Mesothelial cell of epicardium (in vitro differentiated cells): Measurements from ENCODE around the gene SDK1. TPM values are rescaled to one million over a fixed set of nuclear protein-coding genes. Genes with fewer than 3 reads are reported as not detected.

Source experiments
- DNase-seq, 2 experiments: peaks; one replicate each; pipeline ENCODE4 v3.0.0; 2021; ENCODE audit warnings: low spot score in 2 of 2; ENCODE audit not compliant: unreplicated experiment in 2 of 2
- H3K27ac Mint-ChIP-seq: 2 replicates; pipeline ENCODE4 v1.8.0; 2021; ENCODE audit warnings: mixed read lengths
- H3K27me3 Mint-ChIP-seq: 2 replicates; pipeline ENCODE4 v1.8.0; 2021; ENCODE audit warnings: low read depth, mixed read lengths
- H3K36me3 Mint-ChIP-seq: 2 replicates; pipeline ENCODE4 v1.8.0; 2021; ENCODE audit warnings: mixed read lengths
- H3K4me1 Mint-ChIP-seq: 2 replicates; pipeline ENCODE4 v1.8.0; 2021; ENCODE audit warnings: mixed read lengths
- H3K4me3 Mint-ChIP-seq: 2 replicates; pipeline ENCODE4 v1.8.0; 2021; ENCODE audit warnings: mild to moderate bottlenecking, moderate library complexity, mixed read lengths
- H3K9me3 Mint-ChIP-seq: 2 replicates; pipeline ENCODE4 v1.8.0; 2021; ENCODE audit warnings: mixed read lengths
- total RNA-seq: library from RNA; stranded (reverse); gene quantifications from 3 replicates; pipeline ENCODE4 v1.2.1, GENCODE V29; 2021
- TF ChIP-seq, protein P1 (sequence below): fragments of 200-600 bp; sonication (generic); IDR thresholded peaks from one replicate; pipeline ENCODE4 v1.5.0; 2021; ENCODE audit warnings: antibody characterized with exemption; ENCODE audit not compliant: unreplicated experiment

SDK1 gene
- total RNA-seq, 1 donor from 2014 or later = 12.8 TPM

DNA sequence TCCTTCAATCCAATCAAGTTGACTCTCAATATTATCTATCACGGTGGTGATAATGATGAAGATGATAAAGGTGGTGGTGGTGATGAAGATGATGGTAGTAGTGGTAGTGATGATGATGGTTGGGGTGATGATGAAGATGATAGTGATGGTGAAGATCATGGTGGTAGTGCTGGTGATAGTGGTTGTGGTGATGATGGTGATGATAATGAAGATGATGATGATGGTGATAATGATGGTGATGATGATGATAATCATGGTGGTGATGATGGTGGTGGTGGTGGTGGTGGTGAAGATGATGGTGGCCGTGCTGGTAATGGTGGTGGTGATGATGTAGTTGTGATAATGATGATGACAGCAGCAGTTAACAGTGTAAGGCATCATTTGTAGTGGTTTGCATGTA, 29.8 kb upstream of the SDK1 start:
- Mint-ChIP-seq H3K27ac (no peak overlapping the region), H3K36me3 (no peaks in the 10 kb centered on the region), H3K4me1 (peaks cover 5% of the 10 kb centered on the region), H3K4me3 (no peak overlapping the region), H3K27me3 (no peaks in the 10 kb centered on the region), H3K9me3 (no peaks in the 10 kb centered on the region)
- no peak for DNase-seq
- TF ChIP-seq, protein P1, sequence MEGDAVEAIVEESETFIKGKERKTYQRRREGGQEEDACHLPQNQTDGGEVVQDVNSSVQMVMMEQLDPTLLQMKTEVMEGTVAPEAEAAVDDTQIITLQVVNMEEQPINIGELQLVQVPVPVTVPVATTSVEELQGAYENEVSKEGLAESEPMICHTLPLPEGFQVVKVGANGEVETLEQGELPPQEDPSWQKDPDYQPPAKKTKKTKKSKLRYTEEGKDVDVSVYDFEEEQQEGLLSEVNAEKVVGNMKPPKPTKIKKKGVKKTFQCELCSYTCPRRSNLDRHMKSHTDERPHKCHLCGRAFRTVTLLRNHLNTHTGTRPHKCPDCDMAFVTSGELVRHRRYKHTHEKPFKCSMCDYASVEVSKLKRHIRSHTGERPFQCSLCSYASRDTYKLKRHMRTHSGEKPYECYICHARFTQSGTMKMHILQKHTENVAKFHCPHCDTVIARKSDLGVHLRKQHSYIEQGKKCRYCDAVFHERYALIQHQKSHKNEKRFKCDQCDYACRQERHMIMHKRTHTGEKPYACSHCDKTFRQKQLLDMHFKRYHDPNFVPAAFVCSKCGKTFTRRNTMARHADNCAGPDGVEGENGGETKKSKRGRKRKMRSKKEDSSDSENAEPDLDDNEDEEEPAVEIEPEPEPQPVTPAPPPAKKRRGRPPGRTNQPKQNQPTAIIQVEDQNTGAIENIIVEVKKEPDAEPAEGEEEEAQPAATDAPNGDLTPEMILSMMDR = no peak

DNA sequence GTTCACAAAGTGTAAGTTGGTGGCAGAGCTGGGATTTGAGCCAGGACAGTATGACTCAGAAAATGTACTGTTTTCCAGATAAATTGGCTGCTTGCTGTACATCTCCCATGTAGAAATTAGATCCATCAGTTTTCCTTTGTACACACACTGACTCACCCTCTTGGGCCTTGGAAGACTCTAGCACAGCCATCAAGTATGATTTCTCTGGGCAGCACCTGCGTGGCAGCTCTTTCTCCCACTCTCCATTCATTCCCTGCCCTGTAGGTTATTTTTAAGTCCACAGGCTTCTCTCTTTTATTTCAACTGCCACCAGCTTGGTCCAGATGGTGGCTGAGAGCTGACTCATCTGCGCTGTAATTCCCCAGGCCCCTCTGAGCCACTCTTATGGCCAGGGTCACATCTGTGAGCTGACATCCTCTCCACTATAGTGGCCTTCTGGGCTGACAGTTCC, 28.3 kb upstream of the SDK1 start:
- peaks cover 4% of the 10 kb centered on the region for H3K4me1 Mint-ChIP-seq
- no peak overlapping the region for H3K4me3 Mint-ChIP-seq
- no peaks in the 10 kb centered on the region for H3K36me3 Mint-ChIP-seq
- TF ChIP-seq, protein P1 = no peak
- H3K27ac Mint-ChIP-seq = no peak overlapping the region
- DNase-seq = no peak
- no peaks in the 10 kb centered on the region for H3K9me3 Mint-ChIP-seq
- no peaks in the 10 kb centered on the region for H3K27me3 Mint-ChIP-seq

DNA sequence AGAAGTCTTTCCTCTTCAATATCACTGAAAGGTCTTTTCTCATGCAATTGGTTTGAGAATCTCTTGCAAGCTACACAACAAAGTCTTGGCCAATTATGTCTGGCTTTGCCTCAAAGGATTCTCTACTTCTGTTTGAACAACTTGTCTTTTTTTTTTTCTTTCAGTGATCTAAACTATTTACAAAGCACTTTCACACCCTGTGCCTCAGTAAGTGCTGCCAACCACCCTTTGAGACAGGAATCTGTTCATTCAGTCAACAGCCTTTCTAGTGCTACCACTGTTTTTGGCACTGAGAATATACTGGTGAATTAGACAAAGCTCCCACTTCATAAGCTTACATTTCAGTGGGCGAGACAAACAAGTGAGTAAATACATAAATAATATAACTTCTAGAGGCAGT, 26.9 kb upstream of the SDK1 start:
- Mint-ChIP-seq H3K27me3 (no peaks in the 10 kb centered on the region), H3K9me3 (no peaks in the 10 kb centered on the region), H3K4me3 (no peak overlapping the region), H3K4me1 (no peaks in the 10 kb centered on the region), H3K27ac (no peak overlapping the region), H3K36me3 (no peaks in the 10 kb centered on the region)
- DNase-seq = no peak
- TF ChIP-seq, protein P1 = no peak

GRCh38 chr7:3277604-3278572, 23.2 kb upstream of the SDK1 start:
- no peak for DNase-seq
- H3K36me3 Mint-ChIP-seq = no peaks in the 10 kb centered on the region
- peaks cover 2% of the 10 kb centered on the region for H3K4me1 Mint-ChIP-seq
- no peaks in the 10 kb centered on the region for H3K27me3 Mint-ChIP-seq
- H3K27ac Mint-ChIP-seq = no peak overlapping the region
- TF ChIP-seq, protein P1 = no peak
- no peaks in the 10 kb centered on the region for H3K9me3 Mint-ChIP-seq
- no peak overlapping the region for H3K4me3 Mint-ChIP-seq

DNA sequence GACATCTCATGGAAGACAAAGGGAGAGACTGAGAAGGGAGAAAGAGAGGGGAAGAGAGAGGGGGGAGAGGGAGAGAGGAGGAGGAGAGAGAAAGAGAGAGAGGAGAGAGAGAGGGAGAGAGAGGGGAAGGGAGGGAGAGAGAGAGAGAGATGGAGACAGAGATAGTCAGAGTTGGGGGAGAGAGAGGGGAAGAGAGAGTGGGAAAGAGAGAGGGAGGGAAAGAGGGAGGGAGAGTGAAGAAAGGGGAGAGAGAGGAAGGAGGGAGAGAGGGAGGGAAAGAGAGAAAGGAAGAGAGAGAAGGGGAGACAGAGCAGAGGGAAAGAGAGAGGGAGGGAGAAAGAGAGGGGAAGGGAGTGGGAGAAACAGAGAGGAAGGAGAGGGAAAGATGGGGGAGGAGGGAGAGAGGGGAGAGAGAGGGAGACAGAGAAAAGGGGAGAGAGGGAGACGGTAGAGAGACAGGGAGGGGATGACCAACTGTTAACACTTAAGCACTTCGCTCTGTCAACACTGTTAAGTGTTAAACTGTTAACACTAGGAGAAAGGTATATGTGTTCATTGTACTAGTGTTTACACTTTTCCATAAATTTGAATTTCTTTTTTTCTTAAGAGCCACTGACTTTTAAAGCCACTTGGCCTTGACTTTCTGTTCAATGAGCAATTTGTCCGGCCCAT, 21.8 kb upstream of the SDK1 start:
- H3K27ac Mint-ChIP-seq = no peak overlapping the region
- no peak for DNase-seq
- H3K36me3 Mint-ChIP-seq = no peaks in the 10 kb centered on the region
- TF ChIP-seq, protein P1 = no peak
- H3K4me3 Mint-ChIP-seq = no peak overlapping the region
- peaks cover 2% of the 10 kb centered on the region for H3K4me1 Mint-ChIP-seq
- no peaks in the 10 kb centered on the region for H3K9me3 Mint-ChIP-seq
- H3K27me3 Mint-ChIP-seq = no peaks in the 10 kb centered on the region
